GM18498 (cell line): ENCODE results near the gene CCND2.

ENCODE experiments used
- ATAC-seq: cut with Tn5 transposase; IDR thresholded peaks from one replicate; pipeline ENCODE4 v1.9.1; 2021; ENCODE audit warnings: mild to moderate bottlenecking, moderate library complexity; ENCODE audit not compliant: unreplicated experiment

CCND2 gene

GRCh38 chr12:4275870-4276301, 2.3 kb downstream of the CCND2 start:
- ATAC-seq, result no peak

DNA sequence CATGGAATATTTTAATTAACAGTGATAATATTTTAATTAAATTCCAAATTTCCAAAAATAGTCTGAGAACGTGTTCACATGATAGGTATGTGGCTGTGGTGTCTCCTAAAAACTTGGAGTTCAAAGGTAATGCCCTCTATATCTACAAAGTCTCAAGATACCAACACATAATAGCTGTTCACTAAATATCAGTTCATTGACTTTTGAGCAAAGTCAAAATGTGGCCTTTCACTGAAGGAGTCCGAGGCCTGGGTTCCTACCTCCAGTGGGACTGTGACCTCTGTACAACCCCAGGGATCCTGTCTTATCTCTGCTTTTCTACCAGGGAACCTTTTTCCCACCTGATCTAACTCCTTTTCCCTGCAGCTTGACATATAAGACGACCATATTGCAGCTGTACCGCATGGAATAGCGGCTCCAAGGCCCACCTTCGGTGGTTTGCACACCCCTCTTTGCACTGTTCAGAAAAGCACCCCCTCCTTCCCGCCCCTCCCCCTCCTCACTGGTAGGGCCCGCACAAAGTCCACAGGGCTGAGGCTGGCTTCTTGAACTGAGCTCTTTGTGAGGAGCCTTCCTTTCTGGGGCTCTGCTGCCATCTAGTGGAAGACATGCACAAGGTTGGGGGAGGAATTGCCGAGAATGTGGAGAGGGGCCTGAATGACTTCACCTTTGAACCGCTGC, 3.1 kb downstream of the CCND2 start:
- ATAC-seq, result peak; percentile 31

GRCh38 chr12:4277205-4277543, 3.6 kb downstream of the CCND2 start:
- no peak for ATAC-seq

DNA sequence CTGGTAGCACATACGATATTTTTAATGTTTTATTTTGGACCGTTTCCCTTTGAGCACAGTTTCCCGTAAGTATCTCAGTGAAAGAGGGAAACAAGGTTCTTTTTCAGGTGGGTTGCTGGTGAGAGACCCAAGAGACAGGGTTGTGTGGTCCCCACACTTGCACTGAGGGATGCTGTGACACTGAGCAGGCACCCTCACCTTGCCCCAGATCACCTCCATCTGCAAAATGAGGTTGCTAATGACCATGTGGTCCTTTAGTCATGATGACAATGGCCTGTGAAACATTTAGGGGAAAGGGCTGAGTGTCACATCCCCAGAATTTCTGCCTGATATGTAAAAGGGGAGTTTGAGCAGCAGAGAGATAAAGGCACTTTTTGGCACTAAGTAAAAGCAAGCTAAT, 4.3 kb downstream of the CCND2 start:
- ATAC-seq, result no peak

- ATAC-seq, result no peak
These were observed 5.0 kb downstream of the CCND2 start for GRCh38 chr12:4278329-4279197.

DNA sequence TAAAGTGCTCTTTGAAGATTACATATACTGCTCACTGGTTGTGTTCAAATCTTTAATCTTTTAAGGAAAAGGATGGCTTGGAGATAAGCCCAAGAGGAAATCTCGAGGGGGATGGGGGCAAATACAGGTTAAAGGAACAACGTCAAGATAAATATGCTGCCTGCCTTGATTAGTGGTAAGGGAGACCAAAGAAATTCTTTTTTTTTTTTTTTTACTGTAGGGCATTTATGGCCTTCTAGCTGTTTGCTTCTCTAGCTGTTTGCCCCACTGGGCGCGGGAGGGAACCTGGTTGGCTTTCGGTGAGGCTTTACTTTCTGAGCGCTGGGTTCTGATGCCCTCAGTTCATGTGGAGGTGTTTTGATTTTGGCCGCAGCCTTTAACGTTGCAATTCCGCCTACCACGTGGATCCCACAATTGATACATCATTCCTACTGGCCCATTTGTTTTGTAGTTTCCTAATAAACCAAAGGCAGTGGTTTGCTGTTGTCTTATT, 5.7 kb downstream of the CCND2 start:
- ATAC-seq, result no peak

- no peak for ATAC-seq
These were observed 7.0 kb downstream of the CCND2 start for GRCh38 chr12:4280351-4281163.

DNA sequence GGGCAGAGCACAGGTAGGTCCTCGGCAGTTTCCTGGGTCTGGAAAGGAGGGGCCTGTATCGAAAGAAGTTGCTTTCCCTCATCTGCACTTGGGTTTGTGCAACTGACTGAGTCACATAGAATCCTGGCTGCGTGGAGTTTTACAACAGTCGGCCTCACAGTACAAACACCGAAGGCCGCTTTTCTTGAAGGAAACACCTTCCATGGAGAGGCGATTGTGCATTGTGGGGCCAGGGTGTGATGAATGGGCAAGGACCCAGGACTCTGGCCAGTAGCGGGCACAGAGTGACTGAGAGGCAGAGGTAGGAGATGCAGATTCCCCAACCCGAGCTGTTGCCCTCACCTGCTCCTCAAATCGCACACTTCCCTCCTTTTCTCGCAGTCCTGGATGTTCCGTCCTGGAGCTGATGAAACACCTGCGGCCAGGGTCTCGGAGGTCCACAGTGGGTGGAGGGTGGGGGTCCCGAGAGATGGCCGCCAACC, 7.7 kb downstream of the CCND2 start:
- ATAC-seq, result no peak

GRCh38 chr12:4282103-4282891, 8.7 kb downstream of the CCND2 start:
- no peak for ATAC-seq

GRCh38 chr12:4282892-4283511, 9.4 kb downstream of the CCND2 start:
- ATAC-seq, result no peak

- ATAC-seq, result no peak
These were observed 10.1 kb downstream of the CCND2 start for GRCh38 chr12:4283512-4284255.

DNA sequence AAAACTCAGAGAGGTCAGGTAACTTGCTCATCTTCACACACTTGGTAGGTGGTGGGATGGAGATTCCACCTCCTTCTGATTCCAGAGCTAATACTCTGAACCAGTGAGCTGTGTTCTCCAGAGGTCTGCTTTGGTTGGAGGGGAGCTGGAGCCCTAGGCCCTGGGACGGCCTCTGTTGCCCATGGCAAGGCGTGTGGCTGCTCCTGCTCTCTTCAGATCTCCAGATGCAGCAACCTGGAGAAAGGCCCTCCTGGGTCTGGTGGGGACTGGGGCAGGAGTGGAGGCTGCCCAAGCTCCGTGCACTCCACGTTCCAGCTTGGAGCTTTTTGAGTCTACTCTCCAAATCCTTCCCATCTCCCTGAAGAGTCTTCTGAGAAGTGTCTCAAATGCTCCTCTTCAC, 10.7 kb downstream of the CCND2 start:
- ATAC-seq, result no peak

DNA sequence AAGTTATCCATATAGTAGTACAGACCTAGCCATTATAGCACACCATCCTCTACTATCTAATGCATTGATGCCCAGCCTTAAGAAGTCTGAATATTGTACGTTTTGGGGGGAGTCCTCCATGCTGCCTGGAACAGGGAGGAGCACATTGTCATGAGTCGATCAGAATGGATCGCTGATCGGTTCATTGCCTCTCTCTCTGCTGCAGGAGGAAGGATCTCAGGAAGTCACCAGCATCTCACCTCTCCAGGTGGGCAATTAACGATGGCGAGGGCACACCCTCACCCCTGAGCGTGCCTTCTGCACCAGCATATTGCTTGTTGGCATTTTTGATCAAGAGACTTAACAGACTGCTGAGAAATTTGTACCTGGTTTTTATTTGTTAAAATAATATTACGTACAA, 11.5 kb downstream of the CCND2 start:
- ATAC-seq, result no peak

DNA sequence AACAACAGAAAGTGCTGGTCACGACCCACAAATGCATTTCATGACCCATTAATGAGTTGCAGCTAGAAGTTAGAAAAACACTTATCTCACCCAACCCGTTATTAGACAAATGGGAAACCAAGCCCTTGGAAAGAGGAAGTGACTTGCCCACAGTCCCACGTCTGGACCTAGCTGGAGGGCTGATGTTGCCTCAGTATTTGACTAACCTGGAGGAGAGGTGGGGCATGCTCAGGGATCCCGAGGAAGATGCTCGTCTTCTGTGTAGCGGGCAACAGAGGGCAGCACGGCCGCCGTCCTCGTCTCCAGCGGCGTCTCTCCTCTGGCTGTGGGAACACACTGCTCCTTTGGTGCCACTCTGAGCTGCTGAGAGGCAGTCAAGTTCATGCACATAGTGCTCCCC, 12.7 kb downstream of the CCND2 start:
- no peak for ATAC-seq

DNA sequence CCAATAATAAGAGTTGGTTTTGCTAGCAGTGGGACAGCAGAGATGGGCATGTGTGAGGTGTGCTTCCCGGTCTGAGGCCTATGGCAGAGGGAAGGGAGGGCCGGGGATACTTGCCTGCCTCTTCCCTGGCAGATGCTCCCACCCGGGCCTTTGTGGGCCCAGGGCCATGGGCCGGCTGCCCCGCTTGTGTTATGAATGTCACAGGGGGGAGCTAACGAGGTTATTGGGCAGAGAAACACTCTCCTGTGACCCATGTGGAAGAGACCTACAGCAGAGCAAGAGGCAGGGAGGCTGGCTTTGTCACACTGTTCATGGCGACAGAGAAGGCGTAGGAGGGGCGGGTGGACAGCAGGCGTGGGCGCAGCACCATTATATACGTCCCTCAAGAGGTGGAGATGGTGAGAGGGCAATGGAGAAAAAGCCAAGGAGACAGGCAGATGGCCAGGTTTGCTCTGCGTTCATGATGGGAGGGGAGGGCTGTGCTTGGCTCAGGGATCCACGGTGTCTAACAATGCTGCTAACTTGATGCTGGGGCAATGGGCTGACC, 13.3 kb downstream of the CCND2 start:
- ATAC-seq, result no peak

- no peak for ATAC-seq
These were observed 14.0 kb downstream of the CCND2 start for GRCh38 chr12:4287325-4288211.

- no peak for ATAC-seq
These were observed 15.0 kb downstream of the CCND2 start for GRCh38 chr12:4288296-4289131.
